ENCODE results near the gene WDR70. TPM values are rescaled to one million over a fixed set of nuclear protein-coding genes. Genes with fewer than 3 reads are reported as not detected.

WDR70 gene
- total RNA-seq, 1 donor from 2014 or later = 18.7 TPM

GRCh38 chr5:37757980-37758582, 379.0 kb downstream of the WDR70 start:
- TF ChIP-seq CTCF (IDR thresholded peaks at IDR 0.05; ENCODE audit: borderline replicate concordance) = no peak
- peaks cover 19% of the 10 kb centered on the region for H3K9me3 ChIP-seq (replicated peaks)
- H3K36me3 ChIP-seq = peaks cover 26% of the 10 kb centered on the region
- H3K4me3 ChIP-seq = no peak overlapping the region
- intact Hi-C loops (cut with micrococcal nuclease) = no loop called here
- no peaks in the 10 kb centered on the region for H3K27me3 ChIP-seq (ENCODE audit: low read depth)
- DNase-seq = no peak
- H3K27ac ChIP-seq (replicated peaks) = no peak overlapping the region
- no peaks in the 10 kb centered on the region for H3K4me1 ChIP-seq

- no peaks in the 10 kb centered on the region for H3K9me3 ChIP-seq (replicated peaks)
- H3K27ac ChIP-seq (replicated peaks) = no peak overlapping the region
- intact Hi-C loops (cut with micrococcal nuclease) = no loop called here
- no peaks in the 10 kb centered on the region for H3K4me1 ChIP-seq
- no peaks in the 10 kb centered on the region for H3K36me3 ChIP-seq
- TF ChIP-seq CTCF (IDR thresholded peaks at IDR 0.05; ENCODE audit: borderline replicate concordance) = no peak
- no peak for DNase-seq
- no peaks in the 10 kb centered on the region for H3K27me3 ChIP-seq (ENCODE audit: low read depth)
- no peak overlapping the region for H3K4me3 ChIP-seq
Observed at GRCh38 chr5:37767251-37767650, 388.1 kb downstream of the WDR70 start.

GRCh38 chr5:37767961-37768360, 388.8 kb downstream of the WDR70 start:
- intact Hi-C loops (cut with micrococcal nuclease) = no loop called here
- TF ChIP-seq CTCF (IDR thresholded peaks at IDR 0.05; ENCODE audit: borderline replicate concordance) = no peak
- no peaks in the 10 kb centered on the region for H3K27me3 ChIP-seq (ENCODE audit: low read depth)
- no peaks in the 10 kb centered on the region for H3K4me1 ChIP-seq
- no peak overlapping the region for H3K4me3 ChIP-seq
- H3K27ac ChIP-seq (replicated peaks) = no peak overlapping the region
- DNase-seq = no peak
- H3K9me3 ChIP-seq (replicated peaks) = no peaks in the 10 kb centered on the region
- no peaks in the 10 kb centered on the region for H3K36me3 ChIP-seq

- no peak for TF ChIP-seq CTCF (IDR thresholded peaks at IDR 0.05; ENCODE audit: borderline replicate concordance)
- H3K27me3 ChIP-seq (ENCODE audit: low read depth) = no peaks in the 10 kb centered on the region
- no peak overlapping the region for H3K27ac ChIP-seq (replicated peaks)
- H3K36me3 ChIP-seq = no peaks in the 10 kb centered on the region
- intact Hi-C loops (cut with micrococcal nuclease) = no loop called here
- no peak for DNase-seq
- H3K4me3 ChIP-seq = no peak overlapping the region
- H3K9me3 ChIP-seq (replicated peaks) = no peaks in the 10 kb centered on the region
- no peaks in the 10 kb centered on the region for H3K4me1 ChIP-seq
Observed at GRCh38 chr5:37768371-37768770, 389.3 kb downstream of the WDR70 start.

- no peak for DNase-seq
- H3K27me3 ChIP-seq (ENCODE audit: low read depth) = no peaks in the 10 kb centered on the region
- no peaks in the 10 kb centered on the region for H3K4me1 ChIP-seq
- H3K4me3 ChIP-seq = no peak overlapping the region
- TF ChIP-seq CTCF (IDR thresholded peaks at IDR 0.05; ENCODE audit: borderline replicate concordance) = no peak
- peaks cover under 1% of the 10 kb centered on the region for H3K9me3 ChIP-seq (replicated peaks)
- H3K27ac ChIP-seq (replicated peaks) = no peak overlapping the region
- intact Hi-C loops (cut with micrococcal nuclease) = no loop called here
- no peaks in the 10 kb centered on the region for H3K36me3 ChIP-seq
Observed at GRCh38 chr5:37769108-37769507, 390.0 kb downstream of the WDR70 start.

All from left ventricle myocardium inferior (tissue), 1 donor.